Measurements from ENCODE around the gene DDX28.
"Not testable (repeated sequence)": the region's sequence is repeated elsewhere in the genome, so short reads cannot be mapped to it uniquely, and the experiment has no call there.

DDX28 gene

GRCh38 chr16:67994040-67994408, 29.0 kb downstream of the DDX28 start:
- not testable (repeated sequence) for DNase-seq (ENCODE audit: low spot score)

DNA sequence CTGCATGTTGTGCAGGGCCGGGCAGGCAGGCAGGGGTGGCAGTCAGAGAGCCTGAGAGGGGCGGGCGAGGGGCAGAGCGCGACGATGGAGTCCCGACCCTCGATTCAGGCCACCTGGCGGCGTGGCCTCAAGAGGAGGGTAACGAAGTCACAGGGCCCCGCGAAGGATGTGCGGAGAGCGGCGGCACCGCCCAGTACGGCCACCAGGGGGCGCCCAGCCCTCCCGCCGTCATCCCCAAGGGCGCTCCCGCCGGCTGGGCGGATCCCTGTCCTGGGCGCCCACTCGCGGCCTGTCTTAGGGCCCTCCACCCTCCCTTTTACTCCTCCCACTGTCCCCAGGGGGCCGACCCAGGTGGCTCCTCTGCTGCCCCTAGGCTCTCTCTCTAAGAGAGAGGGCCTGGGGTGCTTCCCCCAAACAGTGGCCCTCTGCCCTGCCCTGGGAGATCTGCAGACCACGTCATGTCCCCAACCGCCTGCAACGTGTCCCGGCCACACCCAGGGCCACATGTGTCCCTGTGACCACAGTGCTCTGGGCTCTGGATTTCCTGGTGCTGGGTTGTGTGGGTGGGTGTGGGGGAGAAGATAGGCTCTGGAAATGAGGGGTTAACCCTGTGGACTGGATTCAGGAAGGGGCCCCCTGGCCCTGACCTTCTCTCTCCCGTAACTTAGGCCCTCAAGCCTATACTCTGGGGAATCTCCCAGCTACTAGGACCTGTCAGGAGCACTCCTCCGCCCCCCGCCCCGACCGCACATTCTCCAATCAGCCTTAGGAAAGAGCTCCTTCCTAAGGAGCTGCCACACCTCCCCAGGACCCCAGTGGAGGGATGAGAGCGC, 29.6 kb downstream of the DDX28 start:
- DNase-seq (ENCODE audit: low spot score) = peak; percentile 95

DNA sequence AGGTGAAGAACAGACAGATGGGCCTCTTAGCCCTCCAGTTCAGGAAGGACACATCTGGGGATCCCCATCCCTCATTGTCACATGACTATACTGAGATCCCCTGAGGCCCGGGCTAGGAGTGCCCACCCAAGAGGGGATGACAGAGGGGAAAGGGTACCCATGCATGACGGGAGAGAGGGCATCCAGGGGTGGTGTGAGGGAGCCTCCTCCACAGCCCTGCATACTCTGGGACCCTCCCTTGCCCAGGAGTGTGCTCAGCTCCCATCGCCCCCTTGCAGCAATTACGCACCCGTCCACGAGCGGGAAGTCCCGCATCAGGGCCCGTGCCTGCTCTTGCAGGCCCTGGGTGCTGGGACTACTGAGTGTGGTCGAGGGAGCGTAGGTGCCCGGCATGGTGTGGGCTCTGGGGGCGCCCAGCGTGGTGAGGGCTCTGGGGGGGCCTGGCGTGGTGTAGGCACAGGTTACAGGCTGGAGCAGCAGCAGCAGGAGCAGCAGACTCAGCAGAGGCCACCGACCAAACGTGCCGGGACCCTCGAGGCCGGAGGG, 30.3 kb downstream of the DDX28 start:
- no peak for DNase-seq (ENCODE audit: low spot score)

DNA sequence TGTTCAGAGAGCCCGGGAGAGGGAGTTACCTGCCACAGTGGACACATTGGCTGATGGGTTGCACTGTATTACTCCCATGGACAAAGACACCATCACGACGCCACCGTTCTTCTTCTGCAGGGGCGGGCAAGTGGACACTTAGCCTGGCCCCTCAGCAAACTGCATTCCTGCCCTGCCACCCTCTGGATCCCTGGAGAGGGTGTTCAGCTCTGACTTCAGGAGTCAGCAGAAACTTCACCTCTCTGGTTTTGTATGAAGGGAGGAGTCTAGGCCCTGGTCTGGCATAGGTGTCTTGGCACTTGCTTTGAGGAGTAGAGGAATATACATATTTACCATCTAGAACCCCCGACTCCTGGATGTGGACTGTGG, 33.0 kb downstream of the DDX28 start:
- no peak for DNase-seq (ENCODE audit: low spot score)

GRCh38 chr16:67989322-67990017, 33.6 kb downstream of the DDX28 start:
- DNase-seq (ENCODE audit: low spot score) = no peak

DNA sequence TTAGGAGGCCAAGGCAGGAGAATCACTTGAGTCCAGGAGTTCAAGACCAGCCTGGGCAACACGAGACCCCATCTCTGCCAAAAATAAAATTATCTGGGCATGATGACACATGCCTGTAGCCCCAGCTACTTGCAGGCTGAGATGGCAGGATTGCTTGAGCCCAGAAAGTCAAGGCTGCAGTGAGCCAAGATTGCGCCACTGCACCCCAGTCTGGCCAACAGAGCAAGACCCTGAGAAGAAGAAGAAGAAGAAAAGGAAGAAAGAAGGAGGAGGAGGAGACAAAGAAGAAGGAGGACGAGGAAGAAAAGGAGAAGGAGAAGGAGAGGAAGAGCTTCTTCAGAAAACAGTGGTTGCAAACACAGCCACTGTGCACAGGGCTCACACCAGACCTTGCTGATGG, 34.4 kb downstream of the DDX28 start:
- no peak for DNase-seq (ENCODE audit: low spot score)

DNA sequence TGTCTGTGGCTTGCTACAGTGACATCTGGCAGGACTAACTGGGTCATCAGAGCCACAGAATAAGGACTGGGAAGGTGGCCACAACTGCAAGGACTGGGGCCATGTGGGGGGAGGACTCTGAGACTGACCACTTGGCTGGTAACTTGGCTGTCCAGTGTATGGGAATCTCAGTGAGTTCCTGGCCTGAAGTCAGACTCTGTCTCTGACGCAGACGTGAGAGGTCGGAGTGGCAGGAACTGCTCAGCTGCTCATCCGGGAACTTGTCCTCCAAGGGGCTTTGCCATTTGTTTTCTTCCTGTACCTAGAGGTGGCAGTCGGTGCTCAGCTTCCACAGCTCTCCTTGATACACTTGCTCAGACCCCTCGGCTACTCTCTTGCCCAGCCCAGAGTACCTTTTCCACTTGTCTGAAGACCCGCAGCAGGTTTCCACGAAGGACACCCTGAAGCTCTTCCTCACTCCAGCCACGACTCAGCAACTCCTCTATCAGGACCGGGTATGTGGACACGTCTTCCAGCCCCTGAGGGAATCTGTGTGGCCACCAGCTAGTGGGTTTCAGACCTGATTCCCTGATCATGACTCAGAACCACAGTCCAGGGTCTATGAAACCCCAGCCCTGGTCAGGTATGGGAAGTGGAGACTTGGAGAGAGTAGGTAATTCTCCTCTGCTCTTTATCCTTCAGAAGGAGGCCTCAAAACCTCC, 35.4 kb downstream of the DDX28 start:
- DNase-seq (ENCODE audit: low spot score) = no peak

GRCh38 chr16:67986949-67987348, 36.1 kb downstream of the DDX28 start:
- no peak for DNase-seq (ENCODE audit: low spot score)

GRCh38 chr16:67982011-67982696, 40.9 kb downstream of the DDX28 start:
- DNase-seq (ENCODE audit: low spot score) = no peak

GRCh38 chr16:67979955-67980678, 42.9 kb downstream of the DDX28 start, which contains the start of gene DPEP3:
Gene DPEP3, minus strand, starts transcription at chr16:67980499. Its CDS starts 119 bp downstream, at chr16:67980380.
- no peak for DNase-seq (ENCODE audit: low spot score)

DNA sequence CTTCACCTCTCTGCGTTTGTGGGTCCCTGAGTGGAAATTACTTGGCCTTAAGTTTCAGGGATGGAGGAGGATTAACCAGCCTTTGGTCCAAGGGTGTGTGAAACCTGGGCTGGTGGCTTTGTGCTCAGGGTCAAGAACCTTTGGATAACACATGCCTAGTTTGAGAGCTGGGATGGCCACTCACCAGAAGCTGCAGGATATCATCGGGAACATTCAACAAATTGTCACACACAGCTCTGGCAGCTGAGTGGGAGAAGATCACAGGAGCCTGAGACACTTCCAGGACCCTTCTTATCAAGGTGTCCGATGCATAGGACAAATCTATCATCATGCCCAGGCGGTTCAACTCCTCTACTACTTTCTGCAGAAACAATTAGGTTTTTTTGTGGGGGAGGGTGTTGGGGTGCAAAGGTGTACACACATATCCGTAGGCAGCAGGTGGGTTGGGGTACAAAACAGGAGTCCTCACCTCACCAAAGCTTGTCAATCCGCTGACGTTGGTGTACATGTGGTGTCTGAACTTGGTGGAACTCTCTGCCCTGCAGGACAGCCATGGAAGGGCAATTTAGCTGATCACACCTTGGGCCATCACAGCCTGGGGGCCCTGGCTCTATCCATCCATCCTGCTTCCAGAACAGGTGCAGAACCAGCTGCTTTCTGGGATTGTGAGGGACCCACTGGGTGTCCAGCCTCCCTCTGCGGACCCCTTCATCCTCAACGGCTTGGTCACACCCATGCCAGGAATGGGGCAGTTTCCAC, 45.4 kb downstream of the DDX28 start:
- DNase-seq (ENCODE audit: low spot score) = no peak

- no peak for DNase-seq (ENCODE audit: low spot score)
Observed at GRCh38 chr16:67977005-67977404, 46.0 kb downstream of the DDX28 start.

DNA sequence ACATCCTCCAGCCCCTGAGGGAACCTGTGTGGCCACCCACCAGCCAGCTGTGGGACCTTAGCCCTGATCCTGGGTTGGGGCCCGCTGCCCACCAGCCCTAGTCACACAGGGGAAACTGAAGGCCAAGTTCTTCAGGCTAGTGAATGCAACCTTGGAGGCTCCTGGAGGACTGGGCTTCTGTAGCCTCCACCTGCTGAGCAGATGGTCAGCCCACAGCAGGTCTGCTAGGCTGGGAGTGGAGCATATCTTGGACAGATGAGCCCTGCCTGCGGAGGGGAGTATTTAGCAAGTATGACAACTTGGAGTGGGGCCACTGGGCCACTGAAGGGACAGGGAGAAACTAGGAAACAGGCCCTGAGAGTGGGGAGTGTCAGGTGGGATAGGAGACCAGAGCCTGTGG, 46.8 kb downstream of the DDX28 start:
- no peak for DNase-seq (ENCODE audit: low spot score)

- no peak for DNase-seq (ENCODE audit: low spot score)
Observed at GRCh38 chr16:67975321-67976105, 47.5 kb downstream of the DDX28 start.

- DNase-seq (ENCODE audit: low spot score) = not testable (repeated sequence)
Observed at GRCh38 chr16:67972285-67972684, 50.7 kb downstream of the DDX28 start.

GRCh38 chr16:67971111-67971510, 51.9 kb downstream of the DDX28 start:
- no peak for DNase-seq (ENCODE audit: low spot score)
